Mucosa of stomach (tissue), 1 donor: ENCODE data around the gene CDH4.

Experiments
- H3K27me3 ChIP-seq: one replicate; pipeline ENCODE4 v1.7.0; 2013; ENCODE audit warnings: mild to moderate bottlenecking, low read length; ENCODE audit not compliant: control insufficient read depth, insufficient read depth
- H3K36me3 ChIP-seq: one replicate; pipeline ENCODE4 v1.7.0; 2013; ENCODE audit warnings: low read length; ENCODE audit not compliant: control insufficient read depth, insufficient read depth
- H3K4me1 ChIP-seq: one replicate; pipeline ENCODE4 v1.7.0; 2013; ENCODE audit warnings: mild to moderate bottlenecking, low read length; ENCODE audit not compliant: control insufficient read depth, insufficient read depth
- H3K4me3 ChIP-seq: one replicate; pipeline ENCODE4 v1.7.0; 2013; ENCODE audit warnings: low read length
- H3K9ac ChIP-seq: one replicate; pipeline ENCODE4 v1.7.0; 2013; ENCODE audit warnings: mild to moderate bottlenecking, low read length, moderate library complexity
- H3K9me3 ChIP-seq: one replicate; pipeline ENCODE4 v1.7.0; 2013; ENCODE audit warnings: mild to moderate bottlenecking, low read length, moderate library complexity; ENCODE audit not compliant: control insufficient read depth
- donor health status: Pancreatic carcinoma.

CDH4 gene

GRCh38 chr20:61772828-61773631, 521.0 kb downstream of the CDH4 start:
- no peak overlapping the region for H3K9ac ChIP-seq
- H3K27me3 ChIP-seq, result no peaks in the 10 kb centered on the region
- H3K4me3 ChIP-seq, result no peak overlapping the region
- H3K9me3 ChIP-seq, result no peaks in the 10 kb centered on the region
- no peaks in the 10 kb centered on the region for H3K4me1 ChIP-seq
- no peaks in the 10 kb centered on the region for H3K36me3 ChIP-seq

- Histone ChIP-seq H3K9me3 (no peaks in the 10 kb centered on the region), H3K27me3 (no peaks in the 10 kb centered on the region), H3K36me3 (no peaks in the 10 kb centered on the region), H3K4me1 (no peaks in the 10 kb centered on the region), H3K4me3 (no peak overlapping the region), H3K9ac (no peak overlapping the region)
Measured at GRCh38 chr20:61773926-61774587, 522.0 kb downstream of the CDH4 start.

GRCh38 chr20:61775423-61775822, 523.4 kb downstream of the CDH4 start:
- Histone ChIP-seq H3K9ac (no peak overlapping the region), H3K27me3 (no peaks in the 10 kb centered on the region), H3K9me3 (no peaks in the 10 kb centered on the region), H3K4me1 (no peaks in the 10 kb centered on the region), H3K36me3 (no peaks in the 10 kb centered on the region), H3K4me3 (no peak overlapping the region)

- H3K9ac ChIP-seq, result no peak overlapping the region
- H3K4me1 ChIP-seq, result no peaks in the 10 kb centered on the region
- H3K9me3 ChIP-seq, result no peaks in the 10 kb centered on the region
- H3K27me3 ChIP-seq, result no peaks in the 10 kb centered on the region
- H3K36me3 ChIP-seq, result no peaks in the 10 kb centered on the region
- H3K4me3 ChIP-seq, result no peak overlapping the region
Measured at GRCh38 chr20:61776491-61777075, 524.5 kb downstream of the CDH4 start.

- no peak overlapping the region for H3K9ac ChIP-seq
- no peaks in the 10 kb centered on the region for H3K4me1 ChIP-seq
- H3K4me3 ChIP-seq, result no peak overlapping the region
- no peaks in the 10 kb centered on the region for H3K36me3 ChIP-seq
- no peaks in the 10 kb centered on the region for H3K27me3 ChIP-seq
- no peaks in the 10 kb centered on the region for H3K9me3 ChIP-seq
Measured at GRCh38 chr20:61777773-61778494, 525.9 kb downstream of the CDH4 start.

- no peak overlapping the region for H3K4me3 ChIP-seq
- H3K4me1 ChIP-seq, result no peaks in the 10 kb centered on the region
- H3K9ac ChIP-seq, result no peak overlapping the region
- H3K36me3 ChIP-seq, result no peaks in the 10 kb centered on the region
- H3K27me3 ChIP-seq, result no peaks in the 10 kb centered on the region
- no peaks in the 10 kb centered on the region for H3K9me3 ChIP-seq
Measured at GRCh38 chr20:61778495-61778863, 526.4 kb downstream of the CDH4 start.

GRCh38 chr20:61779176-61779965, 527.3 kb downstream of the CDH4 start:
- H3K4me1 ChIP-seq, result no peaks in the 10 kb centered on the region

GRCh38 chr20:61780066-61780465, 528.0 kb downstream of the CDH4 start:
- no peaks in the 10 kb centered on the region for H3K27me3 ChIP-seq
- H3K9me3 ChIP-seq, result no peaks in the 10 kb centered on the region
- no peak overlapping the region for H3K4me3 ChIP-seq
- H3K9ac ChIP-seq, result no peak overlapping the region
- no peaks in the 10 kb centered on the region for H3K36me3 ChIP-seq
- H3K4me1 ChIP-seq, result no peaks in the 10 kb centered on the region

More at GRCh38 chr20:61779176-61779965, 527.3 kb downstream of the CDH4 start:
- Histone ChIP-seq H3K4me3 (no peak overlapping the region), H3K9me3 (no peaks in the 10 kb centered on the region), H3K9ac (no peak overlapping the region), H3K27me3 (no peaks in the 10 kb centered on the region), H3K36me3 (no peaks in the 10 kb centered on the region)

GRCh38 chr20:61784801-61785566, 532.9 kb downstream of the CDH4 start:
- Histone ChIP-seq H3K27me3 (no peaks in the 10 kb centered on the region), H3K9ac (no peak overlapping the region), H3K9me3 (no peaks in the 10 kb centered on the region), H3K36me3 (no peaks in the 10 kb centered on the region), H3K4me3 (no peak overlapping the region), H3K4me1 (no peaks in the 10 kb centered on the region)

- H3K4me1 ChIP-seq, result no peaks in the 10 kb centered on the region
Measured at GRCh38 chr20:61785567-61785816, 533.4 kb downstream of the CDH4 start.

GRCh38 chr20:61786230-61786629, 534.2 kb downstream of the CDH4 start:
- H3K4me1 ChIP-seq, result no peaks in the 10 kb centered on the region
- H3K4me3 ChIP-seq, result no peak overlapping the region
- H3K9me3 ChIP-seq, result no peaks in the 10 kb centered on the region
- H3K27me3 ChIP-seq, result no peaks in the 10 kb centered on the region
- H3K9ac ChIP-seq, result no peak overlapping the region
- H3K36me3 ChIP-seq, result no peaks in the 10 kb centered on the region

More at GRCh38 chr20:61785567-61785816, 533.4 kb downstream of the CDH4 start:
- no peaks in the 10 kb centered on the region for H3K9me3 ChIP-seq
- H3K4me3 ChIP-seq, result no peak overlapping the region
- H3K9ac ChIP-seq, result no peak overlapping the region
- no peaks in the 10 kb centered on the region for H3K27me3 ChIP-seq
- H3K36me3 ChIP-seq, result no peaks in the 10 kb centered on the region
